SW480 (cell line): ENCODE measurements around the gene FABP3.
A peak's percentile ranks its signal among the peaks of the same experiment; 100 is the strongest.

ENCODE experiments used
- DNase-seq: peaks from one replicate; pipeline ENCODE4 v3.0.0-alpha.2; 2016; ENCODE audit warnings: low spot score

FABP3 gene

GRCh38 chr1:31371121-31371959 lies 1.5 kb downstream of the FABP3 start:
- DNase-seq: no peak

- DNase-seq: no peak
These were observed 2.3 kb downstream of the FABP3 start for GRCh38 chr1:31370565-31370964.

GRCh38 chr1:31370021-31370420 lies 2.9 kb downstream of the FABP3 start:
- DNase-seq: no peak

- DNase-seq: no peak
These were observed 4.2 kb downstream of the FABP3 start for GRCh38 chr1:31368611-31369107.

- no peak for DNase-seq
These were observed 6.1 kb downstream of the FABP3 start for GRCh38 chr1:31366796-31367195.

GRCh38 chr1:31364561-31365250 lies 8.2 kb downstream of the FABP3 start:
- DNase-seq: no peak

GRCh38 chr1:31362032-31362431 lies 10.8 kb downstream of the FABP3 start:
- DNase-seq: no peak

- DNase-seq: no peak
These were observed 11.3 kb downstream of the FABP3 start for GRCh38 chr1:31361607-31362006.

GRCh38 chr1:31356427-31356826 lies 16.4 kb downstream of the FABP3 start:
- no peak for DNase-seq

- DNase-seq: no peak
These were observed 18.6 kb downstream of the FABP3 start for GRCh38 chr1:31354283-31354682.

- DNase-seq: no peak
These were observed 24.4 kb downstream of the FABP3 start for GRCh38 chr1:31348449-31348848.

- no peak for DNase-seq
These were observed 26.1 kb downstream of the FABP3 start for GRCh38 chr1:31346785-31347184.

- no peak for DNase-seq
These were observed 27.2 kb downstream of the FABP3 start for GRCh38 chr1:31345635-31346034.

GRCh38 chr1:31344503-31344902 lies 28.4 kb downstream of the FABP3 start:
- no peak for DNase-seq

GRCh38 chr1:31336687-31337467 lies 36.0 kb downstream of the FABP3 start:
- no peak for DNase-seq

- DNase-seq: peak; percentile 63
These were observed 37.9 kb downstream of the FABP3 start for GRCh38 chr1:31335007-31335406.

GRCh38 chr1:31327381-31327780 lies 45.5 kb downstream of the FABP3 start:
- no peak for DNase-seq

- no peak for DNase-seq
These were observed 46.4 kb downstream of the FABP3 start for GRCh38 chr1:31326461-31326860.

GRCh38 chr1:31324992-31325391 lies 47.9 kb downstream of the FABP3 start:
- DNase-seq: no peak

- DNase-seq: no peak
These were observed 48.8 kb downstream of the FABP3 start for GRCh38 chr1:31324093-31324492.

- no peak for DNase-seq
These were observed 54.7 kb downstream of the FABP3 start for GRCh38 chr1:31318146-31318545.

GRCh38 chr1:31315902-31316301 lies 57.0 kb downstream of the FABP3 start:
- DNase-seq: no peak
